Renal pelvis (tissue), 4 donors: Measurements from ENCODE around the gene IL31. TPM values are rescaled to one million over a fixed set of nuclear protein-coding genes. Genes with fewer than 3 reads are reported as not detected.
"Not testable (repeated sequence)": the region's sequence is repeated elsewhere in the genome, so short reads cannot be mapped to it uniquely, and the experiment has no call there.

Experiments used
- DNase-seq: peaks from one replicate; pipeline ENCODE4 v3.0.0-alpha.2; 2013
- polyA plus RNA-seq, 3 donors: library from polyadenylated mRNA; unstranded; fragments of 120-200 nt; gene quantifications; one replicate each; pipeline ENCODE4 v1.2.1, GENCODE V29; 2013; ENCODE audit not compliant: insufficient read length in 3 of 3

The IL31 gene
- polyA plus RNA-seq, 3 donors = not detected

DNA sequence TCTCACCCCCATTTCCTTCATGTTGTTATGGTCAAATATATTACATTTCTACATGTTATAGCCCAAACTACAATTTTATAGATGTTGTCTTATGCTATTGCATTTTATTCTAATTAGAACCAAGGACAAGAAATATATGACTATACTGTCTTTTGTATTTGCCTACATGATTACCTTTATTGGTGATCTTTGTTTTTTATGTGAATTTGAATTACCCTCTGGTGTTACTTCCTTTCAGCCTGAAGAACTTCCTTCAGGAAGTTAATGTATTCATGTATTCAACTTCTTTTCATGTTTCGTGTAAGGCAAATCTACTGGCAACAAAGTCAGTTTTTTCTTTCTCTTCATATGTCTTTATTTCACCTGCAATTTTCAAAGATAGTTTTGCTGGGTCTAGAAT, 20.8 kb upstream of the IL31 start:
- DNase-seq = no peak

DNA sequence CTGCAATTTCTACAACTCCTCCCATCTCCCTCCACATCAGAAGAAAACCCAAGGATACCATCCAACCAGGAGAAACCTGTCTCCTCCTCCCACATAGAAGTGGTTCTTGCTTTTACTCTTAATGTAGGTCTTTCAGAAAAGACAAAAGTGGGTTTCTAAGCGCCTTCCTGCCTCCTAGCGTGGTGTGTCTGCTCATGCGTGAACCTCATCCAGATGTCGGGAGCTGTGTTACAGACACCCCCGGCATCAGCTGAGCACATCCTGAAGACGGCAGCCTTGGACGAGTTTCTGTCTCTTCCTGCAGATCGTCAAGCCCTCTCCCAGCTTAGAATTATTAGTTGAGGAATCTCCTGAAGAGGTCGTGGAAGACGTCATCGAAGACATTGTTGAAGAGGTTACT, 18.4 kb upstream of the IL31 start:
- DNase-seq = no peak

- peak; percentile 51 for DNase-seq
Observed at GRCh38 chr12:122190842-122191668, 17.0 kb upstream of the IL31 start.

- no peak for DNase-seq
Observed at GRCh38 chr12:122189626-122190475, 15.8 kb upstream of the IL31 start.

DNA sequence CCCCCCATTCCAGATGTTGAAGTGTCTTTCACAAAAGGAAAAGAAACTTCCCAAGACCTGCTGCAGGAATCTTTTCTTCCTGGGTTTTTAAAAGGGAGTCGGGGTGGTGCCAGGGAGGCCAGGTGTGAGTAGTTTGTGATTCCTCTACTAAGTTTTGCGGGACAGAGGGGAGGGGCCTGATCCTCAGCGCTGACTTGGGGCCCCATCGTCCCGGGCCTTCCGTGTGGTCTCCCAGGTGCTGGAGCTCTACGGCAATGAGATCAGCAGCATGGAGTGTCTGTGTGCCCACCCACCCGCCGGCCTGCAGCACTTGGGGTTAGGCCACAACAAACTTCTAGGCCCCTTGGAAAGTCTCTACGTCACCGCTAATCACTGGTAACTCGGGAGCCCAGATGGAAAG, 13.4 kb upstream of the IL31 start:
- DNase-seq = no peak

DNA sequence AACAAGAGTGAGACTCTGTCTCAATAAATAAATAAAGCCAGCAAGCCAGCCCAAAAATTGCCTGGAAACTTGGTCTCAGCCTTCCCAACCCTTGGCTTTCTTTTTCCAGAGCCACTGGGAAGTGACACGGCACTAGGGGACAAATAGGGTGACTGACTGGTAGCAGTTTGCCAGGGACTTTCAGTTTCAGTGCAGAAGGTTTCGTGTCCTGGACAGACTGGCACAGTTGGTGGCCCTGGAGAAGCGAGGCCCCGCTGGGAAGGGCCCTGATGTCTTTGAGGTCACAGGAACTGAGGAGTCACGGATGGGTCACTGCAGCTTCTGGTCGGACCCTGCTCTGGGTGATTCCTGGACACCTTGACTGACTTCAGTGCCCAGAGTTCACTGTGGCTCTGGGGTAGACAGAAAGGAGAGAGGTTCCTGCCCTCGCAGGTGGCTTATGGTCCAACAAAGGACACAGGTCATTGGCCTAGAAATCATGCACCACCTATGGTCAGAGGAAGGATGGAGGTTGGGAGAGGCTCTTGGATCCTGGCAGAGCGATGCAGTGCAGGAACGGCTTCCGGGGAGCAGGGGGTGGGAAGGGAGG, 11.6 kb upstream of the IL31 start:
- DNase-seq = no peak

GRCh38 chr12:122185079-122185478, 11.1 kb upstream of the IL31 start:
- no peak for DNase-seq

DNA sequence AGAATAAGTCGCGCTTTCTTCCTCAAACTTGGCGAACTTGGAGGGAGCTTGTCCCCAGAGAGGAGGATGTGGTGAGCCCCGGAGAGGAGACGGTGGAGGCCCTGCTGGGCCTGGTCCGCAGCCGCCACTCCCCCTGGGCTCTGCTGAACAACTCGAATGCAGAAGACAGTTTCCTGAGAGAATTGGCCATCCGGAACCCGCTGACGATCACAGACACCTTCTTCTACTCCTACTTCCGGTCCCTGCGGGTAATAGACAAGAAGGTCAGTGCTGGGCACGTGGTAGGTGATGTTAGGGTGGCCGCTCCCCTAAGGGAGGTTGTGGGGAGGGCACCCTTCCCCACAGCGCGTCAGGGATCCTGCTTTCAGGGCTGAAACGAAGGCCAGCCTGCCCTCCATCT, 10.5 kb upstream of the IL31 start:
- DNase-seq = no peak

DNA sequence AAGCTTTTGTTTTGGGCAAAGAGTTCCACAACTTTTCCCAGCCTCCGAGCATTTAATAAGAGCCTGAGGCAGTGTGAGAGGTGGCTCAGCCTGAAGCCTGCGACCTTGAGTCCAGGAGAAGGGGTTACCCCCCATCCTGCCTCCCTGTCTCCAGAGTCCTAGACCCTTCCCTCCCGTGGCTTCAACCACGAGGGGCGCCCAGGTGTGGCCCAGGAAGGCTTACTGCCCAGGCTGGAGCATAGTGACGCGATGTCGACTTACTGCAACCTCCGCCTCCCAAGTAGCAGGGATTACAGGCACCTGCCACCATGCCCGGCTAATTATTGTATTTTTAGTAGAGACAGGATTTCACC, 9.5 kb upstream of the IL31 start:
- no peak for DNase-seq

GRCh38 chr12:122182887-122183587, 9.0 kb upstream of the IL31 start, which contains the start of gene LRRC43:
TSS of gene LRRC43 (plus strand) at chr12:122183123. CDS start at chr12:122183145, 22 bp downstream.
- DNase-seq = peak; percentile 61

GRCh38 chr12:122176473-122176872, 2.5 kb upstream of the IL31 start:
- DNase-seq = not testable (repeated sequence)

GRCh38 chr12:122172262-122172939, 1.6 kb downstream of the IL31 start:
- no peak for DNase-seq

GRCh38 chr12:122171399-122171798, 2.6 kb downstream of the IL31 start:
- DNase-seq = no peak

DNA sequence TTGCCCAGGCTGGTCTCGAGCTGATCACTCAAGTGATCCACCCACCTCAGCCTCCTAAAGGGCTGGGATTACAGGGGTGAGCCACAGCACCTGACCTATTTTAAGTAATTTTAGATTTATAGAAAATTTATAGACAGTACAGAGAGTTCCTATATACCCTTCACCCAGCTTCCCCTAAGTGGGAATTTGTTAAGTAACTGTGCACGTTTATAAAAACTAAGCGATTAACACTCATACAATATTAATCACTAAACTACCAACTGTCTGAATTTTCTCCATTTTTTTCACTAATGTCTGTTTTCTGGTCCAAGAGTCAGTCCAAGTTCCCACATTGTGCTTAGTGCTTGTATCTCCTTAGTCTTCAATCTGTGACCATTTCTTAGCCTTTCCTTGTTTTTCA, 5.5 kb downstream of the IL31 start:
- no peak for DNase-seq

DNA sequence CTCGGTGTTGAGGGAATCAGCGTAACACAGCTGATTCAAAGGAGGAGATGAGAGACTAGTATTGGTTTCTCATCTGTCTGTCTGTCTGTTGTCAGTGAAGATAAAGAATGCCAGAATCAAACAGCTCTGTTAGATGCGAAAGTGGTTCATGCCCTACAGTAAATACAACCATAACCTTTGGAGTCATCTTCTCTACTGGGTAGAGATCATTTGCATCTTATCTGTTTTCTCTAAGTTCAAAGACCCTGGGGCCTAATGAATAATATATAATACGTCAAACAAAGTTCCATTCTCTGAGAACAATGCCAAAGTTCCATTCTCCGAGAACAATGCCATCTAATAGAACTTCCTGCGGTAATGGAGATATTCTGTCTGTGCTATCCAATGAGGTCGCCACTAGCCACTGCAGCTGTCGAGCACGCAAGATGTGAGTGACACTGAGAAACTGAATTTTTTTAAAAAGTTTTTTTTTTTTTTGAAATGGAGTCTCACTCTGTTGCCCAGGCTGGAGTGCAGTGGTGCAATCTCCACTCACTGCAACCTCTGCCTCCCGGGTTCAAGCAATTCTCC, 6.6 kb downstream of the IL31 start:
- DNase-seq = no peak

DNA sequence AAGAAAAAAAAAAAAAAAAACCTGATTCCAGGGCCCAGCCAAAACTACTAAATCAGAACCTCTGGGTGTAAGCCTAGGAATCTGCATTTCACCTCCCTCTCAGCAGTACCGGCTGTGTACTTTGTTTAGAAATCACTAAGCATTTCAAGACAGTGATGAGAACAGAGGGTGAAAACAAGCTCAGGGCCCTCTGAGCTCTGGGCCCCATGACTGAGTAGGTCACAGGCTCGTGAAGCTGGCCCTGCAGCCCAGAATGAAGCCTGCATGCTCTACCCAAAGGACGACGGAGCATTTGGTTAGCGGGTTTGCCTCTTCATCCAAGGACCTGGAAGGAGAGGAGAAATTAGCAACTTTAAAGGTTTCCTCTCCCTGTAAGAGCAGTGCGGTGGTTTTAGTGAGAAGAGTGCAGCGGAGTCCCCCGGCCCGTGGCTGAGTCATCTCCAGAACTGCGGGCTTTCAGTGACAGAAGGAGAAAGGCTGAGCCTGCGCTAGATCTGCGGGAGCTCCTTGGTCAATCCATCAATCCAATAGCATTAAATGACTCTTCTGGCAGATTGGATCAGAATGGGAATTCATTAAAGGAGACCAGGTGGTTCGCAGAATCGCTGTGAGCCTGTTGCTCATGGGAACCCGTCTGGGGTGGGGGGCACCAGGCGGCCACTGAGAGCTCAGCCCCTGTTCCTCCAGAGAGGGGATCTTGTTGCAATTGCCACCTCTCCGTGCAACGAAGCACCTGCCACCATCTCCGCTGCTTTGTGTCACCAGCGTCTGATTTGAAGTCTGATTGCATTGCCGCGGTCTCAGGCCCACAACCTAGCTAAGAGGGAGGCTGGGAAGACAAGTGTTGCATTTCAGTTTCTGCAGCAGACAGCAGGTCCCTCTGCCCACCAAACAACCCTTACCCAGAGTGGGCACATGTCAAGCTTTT, 7.3 kb downstream of the IL31 start:
- no peak for DNase-seq

DNA sequence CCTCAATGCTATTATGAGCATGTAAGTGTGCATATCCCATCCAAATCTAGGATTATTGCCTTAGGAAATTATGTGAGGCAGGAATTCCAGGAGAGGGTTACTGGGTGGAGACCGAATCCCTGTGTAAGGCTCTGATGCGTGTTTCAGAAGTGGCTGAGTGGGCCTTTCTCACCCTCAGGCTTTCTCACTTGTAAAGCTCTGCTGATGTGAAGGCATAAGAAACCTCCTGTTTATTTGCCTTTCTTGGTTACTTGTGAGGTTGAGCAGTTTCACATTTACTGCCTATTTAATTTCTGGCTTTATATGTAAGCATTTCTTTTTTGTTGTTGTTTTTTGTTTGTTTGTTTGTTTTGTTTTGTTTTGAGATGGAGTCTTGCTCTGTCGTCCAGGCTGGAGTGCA, 11.0 kb downstream of the IL31 start:
- DNase-seq = no peak

DNA sequence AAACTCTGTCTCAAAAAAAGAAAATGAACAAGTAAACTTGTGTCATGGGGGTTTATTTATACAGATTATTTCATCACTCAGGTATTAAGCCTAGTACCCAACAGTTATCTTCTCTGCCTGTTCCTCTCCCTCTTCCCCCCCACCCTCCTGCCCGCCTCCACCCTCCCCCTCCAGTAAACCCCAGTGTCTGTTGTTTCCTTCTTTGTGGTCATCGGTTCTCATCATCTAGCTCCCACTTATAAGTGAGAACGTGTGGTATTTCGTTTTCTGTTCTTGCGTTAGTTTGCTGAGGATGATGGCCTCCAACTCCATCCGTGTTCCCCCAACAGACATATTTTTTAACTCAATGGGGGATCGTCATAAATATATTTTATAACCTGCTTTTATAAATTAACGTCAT, 12.3 kb downstream of the IL31 start:
- no peak for DNase-seq

DNA sequence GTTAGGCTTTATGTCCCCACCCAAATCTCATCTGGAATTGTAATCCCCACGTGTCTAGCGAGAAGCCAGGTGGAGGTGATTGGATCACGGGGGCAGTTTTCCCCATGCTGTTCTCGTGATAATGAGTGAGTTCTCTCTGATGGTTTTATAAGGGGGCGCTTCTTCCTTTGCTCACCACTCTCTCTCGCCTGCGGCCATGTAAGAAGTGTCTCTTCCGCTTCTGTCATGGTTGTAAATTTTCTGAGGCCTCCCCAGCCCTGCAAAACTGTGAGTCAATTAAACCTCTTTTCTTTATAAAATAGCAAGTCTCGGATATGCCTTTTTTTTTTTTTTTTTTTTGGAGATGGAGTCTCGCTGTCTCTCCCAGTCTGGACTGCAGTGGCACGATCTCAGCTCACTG, 13.3 kb downstream of the IL31 start:
- DNase-seq = no peak

DNA sequence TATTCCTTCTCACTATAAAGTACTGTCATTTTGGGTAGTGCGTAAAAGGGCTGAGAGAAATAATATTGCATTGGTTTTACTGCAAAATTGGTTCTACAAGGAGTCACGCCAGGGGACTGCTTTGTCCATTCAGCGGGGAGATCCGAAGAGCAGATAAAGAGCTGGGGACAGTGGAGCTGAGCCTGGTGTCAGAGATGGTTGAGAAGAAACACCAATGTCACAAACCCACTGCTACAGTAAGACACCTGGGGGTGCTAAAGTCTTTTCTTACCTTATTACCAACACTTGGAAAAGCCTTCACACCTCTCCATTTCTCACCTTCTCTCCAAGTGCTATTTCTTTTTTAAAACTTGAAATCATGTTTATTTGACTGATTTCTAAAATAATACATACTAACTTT, 14.1 kb downstream of the IL31 start:
- DNase-seq = no peak
